Activated naive CD4-positive, alpha-beta T cell treated with anti-CD3 and anti-CD28 coated beads, Interleukin-2, amount 10 ng/mL, durations not matched to agents 7 days and 5 days (primary cell): ENCODE measurements around the gene SPTBN4.

ENCODE experiments used
- CTCF ChIA-PET: fragments of 350-600 bp; sonication (Branson Sonifier 250); formaldehyde crosslinking; loops from one replicate; lab custom pipeline; 2021; ENCODE audit warnings: antibody characterized with exemption; lab: Charles Lee
- DNase-seq: peaks from one replicate; pipeline ENCODE4 v3.0.0-alpha.2; 2020
- H3K27ac Mint-ChIP-seq: one replicate; pipeline ENCODE4 v1.8.0; 2021; ENCODE audit warnings: mild to moderate bottlenecking, moderate library complexity, mixed read lengths
- H3K27me3 Mint-ChIP-seq: one replicate; pipeline ENCODE4 v1.8.0; 2021; ENCODE audit warnings: mild to moderate bottlenecking, mixed read lengths
- H3K36me3 Mint-ChIP-seq: one replicate; pipeline ENCODE4 v1.8.0; 2021; ENCODE audit warnings: mixed read lengths
- H3K4me1 Mint-ChIP-seq: one replicate; pipeline ENCODE4 v1.8.0; 2021; ENCODE audit warnings: mixed read lengths
- H3K4me3 Mint-ChIP-seq: one replicate; pipeline ENCODE4 v1.8.0; 2021; ENCODE audit warnings: mild to moderate bottlenecking, moderate library complexity, mixed read lengths
- H3K9me3 Mint-ChIP-seq: one replicate; pipeline ENCODE4 v1.8.0; 2021; ENCODE audit warnings: mixed read lengths

Gene SPTBN4

DNA sequence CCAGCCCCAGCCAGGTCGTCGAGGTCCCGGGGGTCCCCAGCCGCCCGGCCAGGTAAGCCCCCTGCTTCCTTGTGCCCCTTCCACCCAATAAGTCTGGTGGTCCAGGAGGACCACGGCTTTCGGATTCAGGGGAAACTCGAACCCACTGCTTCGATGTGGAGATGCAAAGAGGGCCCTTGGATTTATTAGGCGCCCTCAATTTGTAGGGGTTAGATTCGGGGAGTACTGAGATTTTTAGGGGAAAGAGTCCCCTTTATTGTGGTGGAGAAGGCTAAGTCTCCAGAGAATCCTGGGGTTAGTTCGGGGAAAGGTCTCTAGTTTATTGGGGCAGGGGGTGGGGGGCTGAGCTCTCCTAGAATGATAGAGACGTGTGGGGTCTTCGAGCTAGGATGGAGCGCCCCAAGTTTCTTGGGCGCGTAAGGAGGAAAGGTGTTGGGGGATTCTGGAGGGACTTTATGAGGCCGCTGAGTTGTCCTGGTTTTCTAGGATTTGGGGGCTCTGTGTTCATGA is 130.6 kb downstream of the SPTBN4 start:
- H3K36me3 Mint-ChIP-seq = no peaks in the 10 kb centered on the region
- no peak overlapping the region for H3K27ac Mint-ChIP-seq
- H3K27me3 Mint-ChIP-seq = peaks cover 87% of the 10 kb centered on the region
- H3K4me1 Mint-ChIP-seq = peaks cover 54% of the 10 kb centered on the region
- DNase-seq = no peak
- peak overlapping the region; percentile 43 for H3K4me3 Mint-ChIP-seq
- H3K9me3 Mint-ChIP-seq = no peaks in the 10 kb centered on the region
- CTCF ChIA-PET = interaction anchor here (0.6 to 3.1 kb wide), 2 partner anchors 37 to 43 kb away, joined by 3 to 11 read pairs; no protein-coding TSS in a partner anchor

GRCh38 chr19:40598121-40598917 is 131.5 kb downstream of the SPTBN4 start:
- peaks cover 63% of the 10 kb centered on the region for H3K4me1 Mint-ChIP-seq
- H3K4me3 Mint-ChIP-seq = no peak overlapping the region
- DNase-seq = peak; percentile 88
- H3K36me3 Mint-ChIP-seq = no peaks in the 10 kb centered on the region
- no peaks in the 10 kb centered on the region for H3K9me3 Mint-ChIP-seq
- no peak overlapping the region for H3K27ac Mint-ChIP-seq
- CTCF ChIA-PET = interaction anchor here (1.0 to 3.5 kb wide), 9 partner anchors 16 to 293 kb away, joined by 3 to 19 read pairs (median 11); partner anchors contain the start of gene BLVRB
- H3K27me3 Mint-ChIP-seq = peaks cover 96% of the 10 kb centered on the region

- H3K4me1 Mint-ChIP-seq = peaks cover 69% of the 10 kb centered on the region
- peak overlapping the region; percentile 11 for H3K4me3 Mint-ChIP-seq
- no peak overlapping the region for H3K27ac Mint-ChIP-seq
- no peaks in the 10 kb centered on the region for H3K9me3 Mint-ChIP-seq
- H3K27me3 Mint-ChIP-seq = peaks cover 100% of the 10 kb centered on the region
- CTCF ChIA-PET = interaction anchor here (0.7 to 3.5 kb wide), 13 partner anchors 17 to 294 kb away, joined by 3 to 19 read pairs (median 4); partner anchors contain the start of gene BLVRB
- H3K36me3 Mint-ChIP-seq = no peaks in the 10 kb centered on the region
- DNase-seq = no peak
Observed at GRCh38 chr19:40598918-40599307, 132.1 kb downstream of the SPTBN4 start.

DNA sequence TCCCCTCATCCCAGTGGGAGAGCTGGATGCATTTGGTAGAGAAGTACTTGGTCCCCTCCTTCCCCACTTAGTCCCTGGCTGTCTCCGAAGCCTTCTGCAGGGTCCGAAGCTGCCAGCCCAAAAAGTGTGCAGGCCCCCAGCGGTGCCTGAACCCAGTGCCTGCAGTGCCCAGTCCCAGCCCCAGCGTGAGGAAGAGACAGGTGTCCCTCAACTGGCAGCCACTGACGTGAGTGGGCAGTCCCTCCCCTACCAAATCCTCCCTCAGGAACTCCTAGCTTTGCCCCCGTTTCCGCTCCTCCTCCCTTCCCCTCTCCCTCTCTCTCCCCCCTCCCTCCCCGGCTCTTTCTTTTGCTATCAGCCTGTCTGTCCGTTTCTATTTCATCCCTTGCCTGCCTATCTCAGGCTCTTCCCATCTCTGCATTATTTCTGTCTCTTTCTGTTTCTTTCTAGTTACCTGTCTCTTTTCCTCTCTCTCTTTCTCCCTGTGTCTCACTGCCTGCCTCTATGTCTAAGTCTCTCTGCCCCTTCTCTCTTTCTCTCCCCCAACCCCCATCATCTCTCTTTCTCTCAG is 132.6 kb downstream of the SPTBN4 start:
- Mint-ChIP-seq H3K27me3 (peaks cover 98% of the 10 kb centered on the region), H3K36me3 (no peaks in the 10 kb centered on the region), H3K27ac (no peak overlapping the region), H3K4me3 (peak overlapping the region; percentile 44), H3K9me3 (no peaks in the 10 kb centered on the region), H3K4me1 (peaks cover 70% of the 10 kb centered on the region)
- CTCF ChIA-PET = interaction anchor here (0.7 to 3.5 kb wide), 14 partner anchors 18 to 295 kb away, joined by 3 to 19 read pairs (median 4); partner anchors contain the start of gene BLVRB
- peak; percentile 57 for DNase-seq

DNA sequence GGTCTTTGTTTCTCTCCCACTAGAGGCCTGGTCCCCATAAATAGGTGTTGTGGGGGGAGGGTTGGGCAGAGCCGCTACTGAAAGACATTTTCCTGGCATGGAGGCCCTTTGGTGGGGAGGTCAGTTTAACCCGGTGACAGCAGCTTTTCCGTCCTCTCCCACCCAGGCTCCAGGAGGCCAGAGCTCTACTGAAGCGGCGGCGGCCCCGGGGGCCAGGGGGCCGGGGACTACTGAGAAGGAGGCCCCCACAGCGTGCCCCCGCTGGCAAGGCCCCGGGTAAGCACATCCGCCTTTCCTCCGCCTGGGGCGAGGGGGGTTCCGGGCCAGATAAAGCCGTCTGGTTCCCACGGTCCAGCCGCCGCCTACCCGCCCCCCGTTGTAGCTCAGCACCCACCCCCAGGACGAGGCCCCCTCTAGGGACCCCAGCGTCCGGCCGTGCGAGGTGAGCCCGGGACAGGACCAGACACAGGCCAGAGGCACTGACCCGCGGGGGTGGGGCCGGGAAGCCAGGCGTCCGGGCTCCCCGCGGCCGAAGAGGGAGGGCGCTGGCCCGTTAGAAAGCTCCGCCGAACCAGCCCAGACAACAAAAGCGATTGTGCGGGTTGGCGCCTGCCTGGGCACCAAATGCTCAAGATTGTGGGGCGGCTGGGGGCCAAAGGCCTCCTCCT is 133.2 kb downstream of the SPTBN4 start:
- Mint-ChIP-seq H3K9me3 (no peaks in the 10 kb centered on the region), H3K27me3 (peaks cover 92% of the 10 kb centered on the region), H3K36me3 (no peaks in the 10 kb centered on the region), H3K4me3 (peak overlapping the region; percentile 44), H3K27ac (no peak overlapping the region), H3K4me1 (peaks cover 70% of the 10 kb centered on the region)
- CTCF ChIA-PET = interaction anchor here (0.7 to 3.5 kb wide), 15 partner anchors 18 to 295 kb away, joined by 3 to 19 read pairs (median 3); partner anchors contain the start of gene BLVRB
- DNase-seq = no peak

- H3K27me3 Mint-ChIP-seq = peaks cover 86% of the 10 kb centered on the region
- DNase-seq = no peak
- CTCF ChIA-PET = interaction anchor here (1.0 to 3.5 kb wide), 7 partner anchors 21 to 296 kb away, joined by 3 to 19 read pairs (median 3); partner anchors contain the start of gene BLVRB
- peak overlapping the region; percentile 2 for H3K27ac Mint-ChIP-seq
- no peaks in the 10 kb centered on the region for H3K9me3 Mint-ChIP-seq
- H3K4me3 Mint-ChIP-seq = peak overlapping the region; percentile 36
- no peaks in the 10 kb centered on the region for H3K36me3 Mint-ChIP-seq
- H3K4me1 Mint-ChIP-seq = peaks cover 73% of the 10 kb centered on the region
Observed at GRCh38 chr19:40600570-40601133, 133.9 kb downstream of the SPTBN4 start.

GRCh38 chr19:40601134-40601974 is 134.6 kb downstream of the SPTBN4 start, which contains the start of gene LTBP4:
LTBP4 (plus strand) TSS chr19:40601369; CDS start chr19:40601388, 19 bp downstream.
- H3K4me3 Mint-ChIP-seq = peak within 1 kb of the TSS; percentile 36
- CTCF ChIA-PET = interaction anchor here (0.7 to 3.5 kb wide), 6 partner anchors 31 to 136 kb away, joined by 3 to 19 read pairs (median 3); partner anchors contain the start of gene BLVRB
- DNase-seq = peak; percentile 52
- H3K27me3 Mint-ChIP-seq = peaks cover 79% of the 10 kb centered on the region
- H3K4me1 Mint-ChIP-seq = peaks cover 77% of the 10 kb centered on the region
- H3K9me3 Mint-ChIP-seq = no peaks in the 10 kb centered on the region
- no peaks in the 10 kb centered on the region for H3K36me3 Mint-ChIP-seq
- peak within 1 kb of the TSS; percentile 2 for H3K27ac Mint-ChIP-seq

DNA sequence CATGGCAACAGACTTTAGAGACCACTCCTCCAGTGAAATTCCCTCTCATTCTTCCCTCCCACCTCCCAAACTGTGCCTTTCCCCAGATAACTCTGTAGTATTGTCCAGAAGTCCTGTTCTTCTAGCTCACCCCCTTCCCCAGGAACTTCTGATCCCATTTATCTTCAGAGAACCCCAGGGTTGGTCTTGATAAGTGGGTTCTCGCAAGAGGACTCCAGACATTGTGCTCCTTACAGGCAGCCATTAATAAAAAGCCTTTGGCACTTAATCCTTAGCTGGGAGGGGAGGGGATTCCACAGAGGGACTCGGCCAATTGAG is 136.2 kb downstream of the SPTBN4 start:
- Mint-ChIP-seq H3K4me3 (no peak overlapping the region), H3K4me1 (peaks cover 88% of the 10 kb centered on the region), H3K27ac (no peak overlapping the region), H3K27me3 (peaks cover 62% of the 10 kb centered on the region), H3K9me3 (no peaks in the 10 kb centered on the region), H3K36me3 (peaks cover 2% of the 10 kb centered on the region)
- no peak for DNase-seq
- CTCF ChIA-PET = interaction anchor here (0.8 to 6.1 kb wide), 18 partner anchors 8 to 463 kb away, joined by 3 to 72 read pairs (median 5); partner anchors contain the start of gene BLVRB

DNA sequence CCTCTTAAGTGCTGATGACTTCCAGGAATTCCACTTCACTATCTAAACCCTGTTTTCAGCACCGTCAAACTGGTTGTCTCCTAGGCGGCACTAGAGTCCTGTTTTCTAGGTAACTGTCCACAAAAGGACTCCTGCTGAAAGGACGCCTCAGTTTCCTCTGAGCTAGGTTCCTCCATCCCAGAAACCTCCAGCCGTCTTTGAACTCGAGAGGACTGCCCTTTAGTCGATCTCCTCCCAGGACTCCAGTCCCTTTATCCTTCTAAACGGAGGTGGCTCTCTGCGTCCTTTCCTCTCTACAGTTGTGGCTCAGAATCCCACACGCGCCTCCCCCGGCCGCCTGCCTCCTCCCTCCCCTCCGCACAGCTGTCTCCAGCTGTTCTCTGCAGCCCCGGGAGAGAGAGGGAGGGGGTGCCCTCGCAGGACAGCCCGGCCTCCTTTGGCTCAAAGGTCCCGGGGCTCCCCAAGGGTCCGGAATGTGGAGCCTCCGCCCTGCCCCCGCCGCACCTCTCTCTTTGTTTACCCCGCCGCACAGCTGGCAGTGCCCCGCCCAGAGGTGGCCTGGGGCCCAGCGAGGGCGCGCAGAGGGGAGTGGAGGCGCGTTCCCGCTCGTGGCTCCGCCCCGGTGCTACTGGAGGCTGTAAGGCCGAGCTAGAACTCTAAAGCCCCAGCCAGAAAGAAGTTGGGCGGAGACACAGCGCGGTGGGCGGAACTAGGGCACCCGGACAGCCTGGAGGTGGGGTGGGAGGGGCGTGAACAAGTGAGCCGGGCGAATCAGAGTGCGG is 136.8 kb downstream of the SPTBN4 start:
- Mint-ChIP-seq H3K36me3 (peaks cover 4% of the 10 kb centered on the region), H3K27ac (peak overlapping the region; percentile 90), H3K27me3 (peaks cover 56% of the 10 kb centered on the region), H3K9me3 (no peaks in the 10 kb centered on the region), H3K4me3 (peak overlapping the region; percentile 85), H3K4me1 (peaks cover 90% of the 10 kb centered on the region)
- CTCF ChIA-PET = interaction anchor here (0.6 to 6.1 kb wide), 21 partner anchors 9 to 464 kb away, joined by 3 to 72 read pairs (median 5); partner anchors contain the start of genes BLVRB and EGLN2
- peak; percentile 100 for DNase-seq

- Mint-ChIP-seq H3K9me3 (no peaks in the 10 kb centered on the region), H3K27ac (peak overlapping the region; percentile 90), H3K27me3 (peaks cover 50% of the 10 kb centered on the region), H3K4me1 (peaks cover 90% of the 10 kb centered on the region), H3K4me3 (peak overlapping the region; percentile 85), H3K36me3 (peaks cover 4% of the 10 kb centered on the region)
- no peak for DNase-seq
- CTCF ChIA-PET = interaction anchor here (0.6 to 6.1 kb wide), 12 partner anchors 9 to 299 kb away, joined by 3 to 72 read pairs (median 7); partner anchors contain the start of genes BLVRB and EGLN2
Observed at GRCh38 chr19:40604171-40604646, 137.4 kb downstream of the SPTBN4 start.

GRCh38 chr19:40604647-40605215 is 137.9 kb downstream of the SPTBN4 start:
- CTCF ChIA-PET = interaction anchor here (0.9 to 6.1 kb wide), 7 partner anchors 9 to 140 kb away, joined by 3 to 72 read pairs (median 5); no protein-coding TSS in a partner anchor
- peak overlapping the region; percentile 85 for H3K4me3 Mint-ChIP-seq
- DNase-seq = peak; percentile 47
- H3K27me3 Mint-ChIP-seq = peaks cover 45% of the 10 kb centered on the region
- peaks cover 90% of the 10 kb centered on the region for H3K4me1 Mint-ChIP-seq
- H3K9me3 Mint-ChIP-seq = no peaks in the 10 kb centered on the region
- peaks cover 4% of the 10 kb centered on the region for H3K36me3 Mint-ChIP-seq
- H3K27ac Mint-ChIP-seq = peak overlapping the region; percentile 90
